ENCODE measurements around the gene CHRNA10.
"Not testable (repeated sequence)": the region's sequence is repeated elsewhere in the genome, so short reads cannot be mapped to it uniquely, and the experiment has no call there.

The CHRNA10 gene

DNA sequence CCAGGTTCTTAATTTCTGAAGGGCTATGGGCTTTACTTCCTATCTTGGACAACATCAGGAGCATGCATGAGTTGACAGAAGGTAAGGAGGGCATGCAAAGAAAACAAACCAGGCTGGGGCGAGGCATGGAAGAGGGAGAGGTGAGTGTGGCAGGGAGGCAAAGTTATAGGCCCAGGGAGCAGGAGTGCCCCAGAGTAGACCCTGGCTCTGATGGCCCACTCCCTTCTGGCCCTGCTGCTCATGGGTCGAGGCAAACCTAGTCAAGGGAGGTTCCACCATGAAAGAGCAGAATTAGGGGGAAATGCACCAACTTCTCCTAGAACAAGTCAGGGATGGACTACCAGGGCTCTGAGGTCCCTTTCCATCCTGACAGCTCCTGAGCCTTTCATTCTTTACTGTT lies 10.2 kb downstream of the CHRNA10 start:
- ChIA-PET CTCF (interaction anchor here (0.8 kb wide), 1 partner anchor 184 kb away, joined by 3 read pairs; no protein-coding TSS in a partner anchor), POLR2A (no interaction called here)
- DNase-seq (ENCODE audit: low read depth, low spot score) = no peak
- H3K4me3 ChIP-seq (ENCODE audit: low read depth, low read length) = no peak overlapping the region
- TF ChIP-seq, protein P1, sequence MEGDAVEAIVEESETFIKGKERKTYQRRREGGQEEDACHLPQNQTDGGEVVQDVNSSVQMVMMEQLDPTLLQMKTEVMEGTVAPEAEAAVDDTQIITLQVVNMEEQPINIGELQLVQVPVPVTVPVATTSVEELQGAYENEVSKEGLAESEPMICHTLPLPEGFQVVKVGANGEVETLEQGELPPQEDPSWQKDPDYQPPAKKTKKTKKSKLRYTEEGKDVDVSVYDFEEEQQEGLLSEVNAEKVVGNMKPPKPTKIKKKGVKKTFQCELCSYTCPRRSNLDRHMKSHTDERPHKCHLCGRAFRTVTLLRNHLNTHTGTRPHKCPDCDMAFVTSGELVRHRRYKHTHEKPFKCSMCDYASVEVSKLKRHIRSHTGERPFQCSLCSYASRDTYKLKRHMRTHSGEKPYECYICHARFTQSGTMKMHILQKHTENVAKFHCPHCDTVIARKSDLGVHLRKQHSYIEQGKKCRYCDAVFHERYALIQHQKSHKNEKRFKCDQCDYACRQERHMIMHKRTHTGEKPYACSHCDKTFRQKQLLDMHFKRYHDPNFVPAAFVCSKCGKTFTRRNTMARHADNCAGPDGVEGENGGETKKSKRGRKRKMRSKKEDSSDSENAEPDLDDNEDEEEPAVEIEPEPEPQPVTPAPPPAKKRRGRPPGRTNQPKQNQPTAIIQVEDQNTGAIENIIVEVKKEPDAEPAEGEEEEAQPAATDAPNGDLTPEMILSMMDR (IDR thresholded peaks at IDR 0.05; ENCODE audit: insufficient read depth, low read length, missing control alignments) = no peak

DNA sequence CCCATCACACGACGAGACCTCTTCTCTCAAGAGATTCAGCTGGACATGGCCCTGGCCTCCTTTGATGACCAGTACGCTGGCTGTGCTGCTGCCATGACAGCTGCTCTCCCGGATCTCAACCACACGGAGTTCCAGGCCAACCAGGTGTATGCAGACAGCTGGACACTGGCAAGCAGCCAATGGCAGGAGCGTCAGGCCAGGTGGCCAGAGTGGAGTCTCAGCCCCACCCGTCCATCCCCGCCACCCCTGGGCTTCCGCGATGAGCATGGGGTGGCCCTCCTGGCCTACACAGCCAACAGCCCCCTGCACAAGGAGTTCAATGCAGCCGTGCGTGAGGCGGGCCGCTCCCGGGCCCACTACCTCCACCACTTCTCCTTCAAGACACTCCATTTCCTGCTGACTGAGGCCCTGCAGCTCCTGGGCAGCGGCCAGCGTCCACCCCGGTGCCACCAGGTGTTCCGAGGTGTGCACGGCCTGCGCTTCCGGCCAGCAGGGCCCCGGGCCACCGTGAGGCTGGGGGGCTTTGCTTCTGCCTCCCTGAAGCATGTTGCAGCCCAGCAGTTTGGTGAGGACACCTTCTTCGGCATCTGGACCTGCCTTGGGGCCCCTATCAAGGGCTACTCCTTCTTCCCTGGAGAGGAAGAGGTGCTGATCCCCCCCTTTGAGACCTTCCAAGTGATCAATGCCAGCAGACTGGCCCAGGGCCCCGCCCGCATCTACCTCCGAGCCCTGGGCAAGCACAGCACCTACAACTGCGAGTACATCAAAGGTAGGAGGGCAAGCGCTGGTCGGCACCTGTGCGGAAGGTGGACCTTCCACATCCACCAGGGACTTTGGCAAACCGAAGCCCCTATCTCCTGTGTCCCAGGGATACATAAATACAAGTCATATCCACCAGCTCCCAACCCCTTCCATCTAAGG lies 11.3 kb downstream of the CHRNA10 start:
- no peak overlapping the region for H3K4me3 ChIP-seq (ENCODE audit: low read depth, low read length)
- ChIA-PET CTCF (no interaction called here), POLR2A (no interaction called here)
- TF ChIP-seq, protein P1 (IDR thresholded peaks at IDR 0.05; ENCODE audit: insufficient read depth, low read length, missing control alignments) = no peak
- DNase-seq (ENCODE audit: low read depth, low spot score) = no peak

DNA sequence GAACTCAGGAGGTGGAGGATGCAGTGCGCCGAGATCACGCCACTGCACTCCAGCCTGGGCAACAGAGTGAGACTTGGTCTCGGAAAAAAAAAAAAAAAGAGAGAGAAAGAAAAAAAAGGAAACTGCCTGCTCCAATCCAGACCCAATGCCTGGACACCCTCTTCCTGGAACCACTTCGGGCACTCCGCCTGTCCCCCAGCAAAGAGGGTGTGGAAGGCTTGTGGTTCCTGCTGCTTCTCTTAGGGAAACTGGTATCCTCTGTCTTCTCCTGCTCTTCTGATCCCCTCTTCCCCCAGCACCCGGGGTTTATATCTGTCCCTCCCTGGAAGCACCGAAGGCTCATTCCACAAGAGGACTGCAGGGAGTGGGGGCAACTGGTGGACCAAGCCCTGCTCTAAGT lies 12.9 kb downstream of the CHRNA10 start:
- TF ChIP-seq, protein P1 (IDR thresholded peaks at IDR 0.05; ENCODE audit: insufficient read depth, low read length, missing control alignments) = no peak
- H3K4me3 ChIP-seq (ENCODE audit: low read depth, low read length) = no peak overlapping the region
- CTCF ChIA-PET = no interaction called here
- POLR2A ChIA-PET = no interaction called here
- DNase-seq (ENCODE audit: low read depth, low spot score) = no peak

DNA sequence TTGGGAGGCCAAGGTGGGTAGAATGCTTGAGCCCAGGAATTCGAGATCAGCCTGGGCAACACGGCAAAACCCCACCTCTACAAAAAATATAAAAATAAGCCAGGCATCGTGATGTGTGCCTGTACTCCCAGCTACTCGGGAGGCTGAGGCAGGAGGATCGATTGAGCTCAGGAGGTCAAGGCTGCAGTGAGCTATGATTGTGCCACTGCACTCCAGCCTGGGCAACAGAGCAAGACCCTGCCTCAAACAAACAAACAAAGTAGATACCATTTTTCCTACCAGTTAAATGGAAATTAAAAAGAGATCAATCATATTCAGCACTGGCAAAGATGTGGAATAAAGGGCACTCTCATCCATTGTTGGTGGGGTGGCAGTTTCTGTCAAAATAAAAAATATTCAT lies 13.9 kb downstream of the CHRNA10 start:
- POLR2A ChIA-PET; DNase-seq (ENCODE audit: low read depth, low spot score); H3K4me3 ChIP-seq (ENCODE audit: low read depth, low read length): not testable (repeated sequence)
- CTCF ChIA-PET = interaction anchor here (0.9 kb wide), 1 partner anchor 48 kb away, joined by 3 read pairs; no protein-coding TSS in a partner anchor

DNA sequence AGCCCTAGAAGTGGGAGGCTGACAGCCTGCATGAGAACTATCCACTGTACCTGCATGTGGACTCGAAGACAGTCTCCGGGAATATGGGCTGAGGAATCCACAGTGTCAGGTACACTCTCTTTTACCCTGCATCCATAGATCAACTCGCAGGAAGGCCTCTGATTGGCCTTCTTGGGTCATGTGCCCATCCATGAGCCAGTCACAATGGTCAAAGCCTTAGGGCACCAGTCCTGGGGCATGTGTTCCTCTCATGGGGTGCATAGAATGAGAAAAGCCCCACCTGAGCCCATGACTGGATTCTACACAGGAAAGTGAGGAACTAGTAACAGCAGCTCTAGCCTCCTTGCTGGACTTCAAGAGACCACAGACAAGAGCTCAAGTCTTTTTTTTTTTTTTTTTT lies 15.6 kb downstream of the CHRNA10 start:
- no peak for DNase-seq (ENCODE audit: low read depth, low spot score)
- CTCF ChIA-PET = no interaction called here
- H3K4me3 ChIP-seq (ENCODE audit: low read depth, low read length) = no peak overlapping the region
- TF ChIP-seq, protein P1 (IDR thresholded peaks at IDR 0.05; ENCODE audit: insufficient read depth, low read length, missing control alignments) = no peak
- POLR2A ChIA-PET = no interaction called here

DNA sequence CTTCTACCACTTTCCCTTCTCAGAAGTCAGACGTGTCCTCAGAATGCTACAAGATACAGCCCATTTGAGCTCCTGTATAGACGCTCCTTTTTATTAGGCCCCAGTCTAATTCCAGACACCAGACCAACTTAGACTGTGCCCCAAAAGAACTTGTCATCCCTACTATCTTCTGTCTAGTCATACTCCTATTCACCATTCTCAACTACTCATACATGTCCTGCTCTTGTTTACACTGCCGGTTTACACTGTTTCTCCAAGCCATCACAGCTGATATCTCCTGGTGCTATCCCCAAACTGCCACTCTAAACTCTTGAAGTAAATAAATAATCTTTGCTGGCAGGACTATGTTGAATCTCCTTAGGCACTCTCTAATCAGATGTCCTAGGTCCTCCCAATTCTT lies 18.7 kb downstream of the CHRNA10 start:
- POLR2A ChIA-PET; H3K4me3 ChIP-seq (ENCODE audit: low read depth, low read length); CTCF ChIA-PET; DNase-seq (ENCODE audit: low read depth, low spot score): not testable (repeated sequence)

DNA sequence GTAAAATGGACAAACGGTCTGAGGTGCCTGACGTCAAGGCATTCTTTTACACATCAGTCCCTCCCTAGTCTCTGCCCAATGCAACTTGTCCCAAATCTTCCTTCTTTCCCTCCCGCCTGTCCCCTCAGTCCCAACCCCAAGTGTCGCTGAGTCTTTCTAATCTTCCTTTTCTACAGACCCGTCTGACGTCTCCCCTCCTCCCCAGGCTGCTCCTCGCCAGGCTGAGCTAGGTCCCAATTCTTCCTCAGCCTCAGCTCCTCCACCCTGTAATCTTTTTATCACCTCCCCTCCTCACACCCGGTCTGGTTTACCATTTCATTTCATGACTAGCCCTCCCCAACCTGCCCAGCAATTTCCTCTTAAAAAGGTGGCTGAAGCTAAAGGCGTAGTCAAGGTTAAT lies 21.8 kb downstream of the CHRNA10 start:
- CTCF ChIA-PET; POLR2A ChIA-PET; H3K4me3 ChIP-seq (ENCODE audit: low read depth, low read length); DNase-seq (ENCODE audit: low read depth, low spot score): not testable (repeated sequence)

DNA sequence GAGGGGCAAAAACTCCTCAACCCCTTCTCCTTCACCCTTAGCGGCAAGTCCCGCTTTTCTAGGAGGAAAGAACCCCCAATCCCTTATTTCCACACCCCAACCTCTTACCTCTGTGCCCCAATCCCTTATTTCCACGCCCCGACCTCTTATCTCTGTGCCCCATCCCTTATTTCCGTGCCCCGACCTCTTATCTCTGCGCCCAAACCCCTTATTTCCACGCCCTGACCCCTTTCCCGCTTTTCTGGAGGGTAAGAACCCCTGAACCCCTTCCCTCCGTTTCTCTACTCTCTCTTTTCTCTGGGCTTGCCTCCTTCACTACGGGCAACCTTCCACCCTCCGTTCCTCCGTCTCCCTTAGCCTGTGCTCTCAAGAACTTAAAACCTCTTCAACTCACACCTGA lies 22.3 kb downstream of the CHRNA10 start:
- DNase-seq (ENCODE audit: low read depth, low spot score); H3K4me3 ChIP-seq (ENCODE audit: low read depth, low read length); POLR2A ChIA-PET; CTCF ChIA-PET: not testable (repeated sequence)

All from AG04449 (cell line).